GM13976 (cell line): ENCODE data around the gene SLC25A43.
"Not testable (repeated sequence)": the region's sequence is repeated elsewhere in the genome, so short reads cannot be mapped to it uniquely, and the experiment has no call there.

ENCODE experiments used
- DNase-seq: peaks from one replicate; pipeline ENCODE4 v3.0.0; 2012; ENCODE audit warnings: low spot score
- in situ Hi-C: fragments of 300-500 bp; cut with MboI; formaldehyde crosslinking; loops from one replicate; pipeline ENCODE4 v1.12.0; 2022; ENCODE audit warnings: low sequenced_read_pairs, mixed read lengths, inconsistent platforms; ENCODE audit not compliant: unreplicated experiment
- TF ChIP-seq, protein P1 (sequence below): IDR thresholded peaks from 2 replicates; pipeline ENCODE4 v1.5.1; 2012; ENCODE audit warnings: borderline replicate concordance, mild to moderate bottlenecking; ENCODE audit not compliant: insufficient read depth; ENCODE audit errors: extremely low read depth, missing control alignments, control extremely low read depth

Gene SLC25A43

DNA sequence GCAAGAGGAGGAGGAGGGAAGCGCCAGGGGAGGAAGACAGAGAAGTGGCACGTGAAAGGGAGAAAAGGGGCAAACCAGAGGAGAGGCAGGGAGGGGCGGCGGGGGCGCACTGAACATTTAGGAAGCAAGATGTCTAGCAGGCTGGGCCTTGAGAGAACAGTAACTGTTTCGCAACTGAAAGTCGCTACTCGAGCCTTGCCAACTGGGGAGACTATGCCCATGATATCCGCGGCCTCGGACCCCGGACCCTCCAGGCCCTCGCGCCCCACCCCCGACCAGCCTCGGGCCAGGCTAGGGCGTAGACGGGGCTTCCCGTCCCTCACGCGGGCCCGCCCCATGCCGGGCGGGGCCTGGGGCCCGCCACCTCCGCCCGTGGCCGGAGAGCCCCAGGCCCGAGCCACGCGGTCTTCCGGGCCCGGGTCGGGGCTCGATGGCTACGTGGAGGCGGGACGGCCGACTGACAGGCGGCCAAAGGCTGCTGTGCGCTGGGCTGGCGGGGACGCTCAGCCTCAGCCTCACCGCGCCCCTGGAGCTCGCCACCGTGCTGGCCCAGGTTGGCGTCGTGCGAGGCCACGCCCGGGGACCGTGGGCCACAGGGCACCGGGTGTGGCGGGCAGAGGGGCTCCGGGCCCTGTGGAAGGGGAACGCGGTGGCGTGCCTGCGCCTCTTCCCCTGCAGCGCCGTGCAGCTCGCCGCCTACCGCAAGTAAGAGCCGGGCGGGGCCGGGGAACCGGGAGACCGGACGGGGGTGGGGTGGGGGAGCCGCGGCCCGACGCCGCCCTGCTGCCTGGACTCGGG lies at the start of gene SLC25A43:
Gene SLC25A43 (plus strand): TSS at position 363 of the 798 bp plus-strand sequence. CDS start 68 bp downstream, at position 431.
- in situ Hi-C loops: no loop called here
- DNase-seq: peak; percentile 87
- TF ChIP-seq, protein P1, sequence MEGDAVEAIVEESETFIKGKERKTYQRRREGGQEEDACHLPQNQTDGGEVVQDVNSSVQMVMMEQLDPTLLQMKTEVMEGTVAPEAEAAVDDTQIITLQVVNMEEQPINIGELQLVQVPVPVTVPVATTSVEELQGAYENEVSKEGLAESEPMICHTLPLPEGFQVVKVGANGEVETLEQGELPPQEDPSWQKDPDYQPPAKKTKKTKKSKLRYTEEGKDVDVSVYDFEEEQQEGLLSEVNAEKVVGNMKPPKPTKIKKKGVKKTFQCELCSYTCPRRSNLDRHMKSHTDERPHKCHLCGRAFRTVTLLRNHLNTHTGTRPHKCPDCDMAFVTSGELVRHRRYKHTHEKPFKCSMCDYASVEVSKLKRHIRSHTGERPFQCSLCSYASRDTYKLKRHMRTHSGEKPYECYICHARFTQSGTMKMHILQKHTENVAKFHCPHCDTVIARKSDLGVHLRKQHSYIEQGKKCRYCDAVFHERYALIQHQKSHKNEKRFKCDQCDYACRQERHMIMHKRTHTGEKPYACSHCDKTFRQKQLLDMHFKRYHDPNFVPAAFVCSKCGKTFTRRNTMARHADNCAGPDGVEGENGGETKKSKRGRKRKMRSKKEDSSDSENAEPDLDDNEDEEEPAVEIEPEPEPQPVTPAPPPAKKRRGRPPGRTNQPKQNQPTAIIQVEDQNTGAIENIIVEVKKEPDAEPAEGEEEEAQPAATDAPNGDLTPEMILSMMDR: no peak

DNA sequence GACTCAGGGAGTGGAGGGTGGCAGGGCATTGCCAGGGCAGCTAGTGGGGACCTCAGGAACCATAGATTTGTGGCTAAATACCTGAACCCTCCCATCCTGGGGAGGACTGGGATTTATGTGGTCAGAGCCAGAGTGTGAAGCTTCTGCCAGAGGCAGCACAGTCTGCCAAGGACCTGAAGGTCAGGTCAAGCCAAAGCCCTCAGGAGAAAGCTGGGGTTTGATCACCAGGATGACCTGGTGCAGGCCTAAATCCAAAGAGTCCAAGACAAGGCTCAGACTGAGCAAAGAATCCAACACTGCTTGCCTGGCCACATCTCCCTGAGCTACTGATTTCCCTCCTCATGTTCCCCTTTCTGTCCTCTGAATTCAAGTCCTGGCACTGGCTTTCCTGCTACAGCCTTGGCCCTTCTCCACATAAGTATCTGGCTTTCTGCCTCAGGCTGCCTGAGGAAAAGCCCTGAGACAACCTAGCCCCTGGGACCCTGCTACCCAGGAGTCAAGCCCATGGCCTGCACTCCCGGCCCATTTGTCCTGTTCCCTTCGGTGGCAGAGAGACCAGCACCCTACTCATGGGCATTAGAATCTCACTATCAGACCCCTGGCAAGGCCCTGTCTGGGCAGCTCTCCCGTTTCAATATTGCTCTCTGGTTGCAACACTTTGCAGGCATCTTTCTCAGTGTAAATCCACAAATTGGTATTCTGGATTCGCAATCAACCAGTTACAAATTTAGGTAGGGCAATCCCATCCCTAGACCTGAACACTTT lies 39.3 kb upstream of the SLC25A43 start:
- TF ChIP-seq, protein P1: no peak
- in situ Hi-C loops: no loop called here

GRCh38 chrX:119361451-119361850 lies 37.7 kb upstream of the SLC25A43 start:
- DNase-seq, in situ Hi-C loops: not testable (repeated sequence)

More for the DNA sequence above, 39.3 kb upstream of the SLC25A43 start:
- DNase-seq: no peak

- in situ Hi-C loops, DNase-seq: not testable (repeated sequence)
These were observed 37.1 kb upstream of the SLC25A43 start for GRCh38 chrX:119362074-119362473.

- in situ Hi-C loops: no loop called here
- no peak for DNase-seq
- TF ChIP-seq, protein P1: no peak
These were observed 35.7 kb upstream of the SLC25A43 start for GRCh38 chrX:119363391-119363790.

DNA sequence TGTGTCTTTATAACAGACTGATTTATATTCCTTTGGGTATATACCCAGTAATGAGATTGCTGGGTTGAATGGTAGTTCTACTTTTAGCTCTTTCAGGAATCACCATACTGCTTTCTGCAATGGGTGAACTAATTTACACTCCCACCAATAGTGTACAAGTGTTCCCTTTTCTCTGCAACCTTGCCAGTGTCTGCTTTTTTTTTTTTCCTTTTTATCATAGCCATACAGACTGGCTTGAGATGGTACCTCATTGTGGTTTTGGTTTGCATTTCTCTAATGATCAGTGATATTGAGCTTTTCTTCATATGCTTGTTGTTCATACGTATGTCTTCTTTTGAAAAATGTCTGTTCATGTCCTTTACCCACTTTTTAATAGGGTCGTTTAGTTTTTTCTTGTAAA lies 27.3 kb upstream of the SLC25A43 start:
- in situ Hi-C loops: not testable (repeated sequence)

DNA sequence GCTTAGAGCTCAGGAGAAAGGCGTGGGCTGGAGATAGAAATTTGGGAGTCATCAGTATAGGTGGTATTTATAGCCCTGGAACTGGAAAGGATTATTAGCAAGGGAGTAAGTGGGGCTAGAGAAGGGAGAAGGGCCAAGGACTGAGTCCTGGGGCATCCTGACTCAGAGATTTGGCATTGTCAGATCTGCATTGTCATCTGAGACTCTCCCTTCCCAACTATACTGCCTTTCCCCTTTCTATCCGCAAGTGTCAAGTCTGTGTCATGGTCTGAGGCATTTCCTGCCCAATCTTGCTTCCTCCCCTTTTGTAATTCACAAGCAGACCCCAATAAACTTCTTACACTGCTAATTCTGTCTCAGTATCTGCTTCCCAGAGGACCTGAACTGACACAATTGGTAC lies 24.4 kb upstream of the SLC25A43 start:
- in situ Hi-C loops: no loop called here
- DNase-seq: no peak

More for the DNA sequence above, 27.3 kb upstream of the SLC25A43 start:
- not testable (repeated sequence) for DNase-seq

DNA sequence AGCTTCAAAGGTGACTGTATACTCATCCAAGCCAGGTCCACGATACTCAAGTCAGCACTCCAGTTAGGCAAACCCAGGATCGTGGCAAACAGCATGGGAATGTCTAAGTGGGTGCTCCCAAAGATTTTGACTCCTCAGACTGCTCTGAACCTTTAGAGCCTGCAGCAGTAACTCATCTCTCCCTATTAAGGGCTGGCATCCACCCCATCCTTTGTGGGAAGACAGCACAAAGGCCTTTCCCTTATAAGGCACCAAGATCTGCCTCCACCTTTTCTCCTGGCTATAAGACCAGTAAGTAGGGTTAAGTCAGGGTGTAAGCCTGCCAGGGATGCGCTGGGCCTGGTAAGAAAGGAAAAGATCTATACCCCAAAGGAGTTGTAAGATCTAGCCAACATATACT lies 23.6 kb upstream of the SLC25A43 start:
- DNase-seq: no peak
- TF ChIP-seq, protein P1: no peak
- in situ Hi-C loops: no loop called here

More for the DNA sequence above, 24.4 kb upstream of the SLC25A43 start:
- TF ChIP-seq, protein P1: no peak
